ENCODE results near the gene PPFIA2. TPM values are rescaled to one million over a fixed set of nuclear protein-coding genes. Genes with fewer than 3 reads are reported as not detected.

The PPFIA2 gene
- polyA plus RNA-seq, 1 donor from 2014 or later = 65.3 TPM

- no peak for TF ChIP-seq EZH2 (IDR thresholded peaks at IDR 0.05; ENCODE audit: borderline replicate concordance, insufficient read depth, low read length, poor library complexity, severe bottlenecking)
- TF ChIP-seq RAD21 (conservative IDR thresholded peaks at IDR 0.05) = no peak
- no peak for TF ChIP-seq TAF1 (IDR thresholded peaks at IDR 0.05; ENCODE audit: low read depth)
These were observed 319.1 kb downstream of the PPFIA2 start for GRCh38 chr12:81440001-81440400.

GRCh38 chr12:81439344-81439743, 319.8 kb downstream of the PPFIA2 start:
- TF ChIP-seq POLR2AphosphoS5 (IDR thresholded peaks at IDR 0.05) (no peak), MXI1 (conservative IDR thresholded peaks at IDR 0.05; ENCODE audit: poor library complexity, severe bottlenecking) (no peak), EP300 (conservative IDR thresholded peaks at IDR 0.05; ENCODE audit: poor library complexity, severe bottlenecking) (no peak), REST (IDR thresholded peaks at IDR 0.05; ENCODE audit: borderline replicate concordance) (no peak), EZH2 (IDR thresholded peaks at IDR 0.05; ENCODE audit: borderline replicate concordance, insufficient read depth, low read length, poor library complexity, severe bottlenecking) (no peak), CTCF (IDR thresholded peaks at IDR 0.05; ENCODE audit: poor library complexity, severe bottlenecking) (no peak)
- H3K27ac ChIP-seq (ENCODE audit: low read length) = no peak overlapping the region
- H3K4me3 ChIP-seq (ENCODE audit: low read length) = no peak overlapping the region
- H3K79me2 ChIP-seq (replicated peaks; ENCODE audit: insufficient read depth, low read length) = no peaks in the 10 kb centered on the region
- no peaks in the 10 kb centered on the region for H4K20me1 ChIP-seq (ENCODE audit: insufficient read depth)
- no peak overlapping the region for H2AFZ ChIP-seq (ENCODE audit: low read depth, low read length)
- no peaks in the 10 kb centered on the region for H3K9me2 ChIP-seq (ENCODE audit: insufficient read depth, low read length)
- no peaks in the 10 kb centered on the region for H3F3A ChIP-seq (ENCODE audit: insufficient read depth, low read length, poor library complexity, severe bottlenecking)
- H3K36me3 ChIP-seq (ENCODE audit: insufficient read depth, low read length) = no peaks in the 10 kb centered on the region
- no peak overlapping the region for H3K4me2 ChIP-seq (ENCODE audit: low read length)
- H3K27me3 ChIP-seq (ENCODE audit: insufficient read depth, low read depth, low read length) = no peaks in the 10 kb centered on the region
- no peak overlapping the region for H3K9ac ChIP-seq (ENCODE audit: low read length)
- H3K9me3 ChIP-seq (ENCODE audit: low read length) = no peaks in the 10 kb centered on the region

More at GRCh38 chr12:81440001-81440400, 319.1 kb downstream of the PPFIA2 start:
- no peaks in the 10 kb centered on the region for H3F3A ChIP-seq (ENCODE audit: insufficient read depth, low read length, poor library complexity, severe bottlenecking)
- no peaks in the 10 kb centered on the region for H3K9me2 ChIP-seq (ENCODE audit: insufficient read depth, low read length)
- no peak overlapping the region for H3K9ac ChIP-seq (ENCODE audit: low read length)
- H2AFZ ChIP-seq (ENCODE audit: low read depth, low read length) = no peak overlapping the region
- H3K4me2 ChIP-seq (ENCODE audit: low read length) = no peak overlapping the region
- no peaks in the 10 kb centered on the region for H3K79me2 ChIP-seq (replicated peaks; ENCODE audit: insufficient read depth, low read length)
- no peak overlapping the region for H3K27ac ChIP-seq (ENCODE audit: low read length)
- H3K9me3 ChIP-seq (ENCODE audit: low read length) = no peaks in the 10 kb centered on the region
- no peaks in the 10 kb centered on the region for H3K36me3 ChIP-seq (ENCODE audit: insufficient read depth, low read length)
- H3K4me3 ChIP-seq (ENCODE audit: low read length) = no peak overlapping the region
- no peaks in the 10 kb centered on the region for H3K27me3 ChIP-seq (ENCODE audit: insufficient read depth, low read depth, low read length)
- no peaks in the 10 kb centered on the region for H4K20me1 ChIP-seq (ENCODE audit: insufficient read depth)

- Histone ChIP-seq H3F3A (ENCODE audit: insufficient read depth, low read length, poor library complexity, severe bottlenecking) (no peaks in the 10 kb centered on the region), H3K4me2 (ENCODE audit: low read length) (no peak overlapping the region), H3K9ac (ENCODE audit: low read length) (no peak overlapping the region), H3K27me3 (ENCODE audit: insufficient read depth, low read depth, low read length) (no peaks in the 10 kb centered on the region), H3K79me2 (replicated peaks; ENCODE audit: insufficient read depth, low read length) (no peaks in the 10 kb centered on the region), H3K4me3 (ENCODE audit: low read length) (no peak overlapping the region), H3K9me2 (ENCODE audit: insufficient read depth, low read length) (no peaks in the 10 kb centered on the region), H3K36me3 (ENCODE audit: insufficient read depth, low read length) (no peaks in the 10 kb centered on the region), H3K27ac (ENCODE audit: low read length) (no peak overlapping the region), H2AFZ (ENCODE audit: low read depth, low read length) (no peak overlapping the region), H4K20me1 (ENCODE audit: insufficient read depth) (no peaks in the 10 kb centered on the region), H3K9me3 (ENCODE audit: low read length) (no peaks in the 10 kb centered on the region)
- TF ChIP-seq TAF1 (IDR thresholded peaks at IDR 0.05; ENCODE audit: low read depth) (no peak), REST (IDR thresholded peaks at IDR 0.05; ENCODE audit: borderline replicate concordance) (no peak), RAD21 (conservative IDR thresholded peaks at IDR 0.05) (no peak), SMC3 (conservative IDR thresholded peaks at IDR 0.05; ENCODE audit: poor library complexity) (no peak), CTCF (IDR thresholded peaks at IDR 0.05; ENCODE audit: poor library complexity, severe bottlenecking) (no peak), EP300 (conservative IDR thresholded peaks at IDR 0.05; ENCODE audit: poor library complexity, severe bottlenecking) (no peak), EZH2 (IDR thresholded peaks at IDR 0.05; ENCODE audit: borderline replicate concordance, insufficient read depth, low read length, poor library complexity, severe bottlenecking) (no peak), POLR2AphosphoS5 (IDR thresholded peaks at IDR 0.05) (no peak), MXI1 (conservative IDR thresholded peaks at IDR 0.05; ENCODE audit: poor library complexity, severe bottlenecking) (no peak)
These were observed 342.1 kb downstream of the PPFIA2 start for GRCh38 chr12:81417056-81417455.

All from neural cell (in vitro differentiated cells).